NCI-H524 treated with DMSO at 0.1 percent for 48 hours (cell line): ENCODE results near the gene SLC25A41.

ENCODE experiments used
- DNase-seq: peaks from one replicate; lab custom pipeline; 2025; lab: John Stamatoyannopoulos, UW

SLC25A41 gene

GRCh38 chr19:6460099-6460884 lies 26.7 kb upstream of the SLC25A41 start:
- DNase-seq: peak; percentile 98

GRCh38 chr19:6459262-6460098 lies 25.9 kb upstream of the SLC25A41 start, which contains the start of gene SLC25A23:
TSS of gene SLC25A23 (minus strand) at chr19:6459792. CDS start at chr19:6459628, 164 bp downstream.
- no peak for DNase-seq

- no peak for DNase-seq
These were observed 25.2 kb upstream of the SLC25A41 start for GRCh38 chr19:6458695-6459261.

GRCh38 chr19:6457958-6458694 lies 24.6 kb upstream of the SLC25A41 start:
- no peak for DNase-seq

GRCh38 chr19:6455924-6456323 lies 22.4 kb upstream of the SLC25A41 start:
- no peak for DNase-seq

GRCh38 chr19:6453951-6454565 lies 20.5 kb upstream of the SLC25A41 start:
- DNase-seq: no peak

- DNase-seq: no peak
These were observed 19.3 kb upstream of the SLC25A41 start for GRCh38 chr19:6452899-6453298.

GRCh38 chr19:6452223-6452614 lies 18.7 kb upstream of the SLC25A41 start:
- no peak for DNase-seq

GRCh38 chr19:6451583-6452222 lies 18.1 kb upstream of the SLC25A41 start:
- DNase-seq: no peak

- no peak for DNase-seq
These were observed 16.6 kb upstream of the SLC25A41 start for GRCh38 chr19:6450166-6450565.

GRCh38 chr19:6448045-6448444 lies 14.5 kb upstream of the SLC25A41 start:
- DNase-seq: no peak

- no peak for DNase-seq
These were observed 12.9 kb upstream of the SLC25A41 start for GRCh38 chr19:6446452-6446851.

GRCh38 chr19:6443986-6444385 lies 10.4 kb upstream of the SLC25A41 start:
- no peak for DNase-seq

- no peak for DNase-seq
These were observed 8.6 kb upstream of the SLC25A41 start for GRCh38 chr19:6442087-6442688.

- DNase-seq: no peak
These were observed 7.3 kb upstream of the SLC25A41 start for GRCh38 chr19:6440905-6441304.

GRCh38 chr19:6439743-6440142 lies 6.2 kb upstream of the SLC25A41 start:
- no peak for DNase-seq

GRCh38 chr19:6433165-6433564 lies 398 bp downstream of the SLC25A41 start:
- no peak for DNase-seq

GRCh38 chr19:6431891-6432290 lies 1.7 kb downstream of the SLC25A41 start:
- no peak for DNase-seq

GRCh38 chr19:6429419-6430221 lies 3.9 kb downstream of the SLC25A41 start:
- no peak for DNase-seq
